Adipocyte (in vitro differentiated cells): ENCODE data around the gene LAMTOR5.
"Not testable (repeated sequence)": the region's sequence is repeated elsewhere in the genome, so short reads cannot be mapped to it uniquely, and the experiment has no call there.

Experiments
- DNase-seq: peaks from one replicate; pipeline ENCODE4 v3.0.0-alpha.2; 2015; ENCODE audit warnings: low read depth
- H3K27me3 ChIP-seq: replicated peaks from 2 replicates; pipeline ENCODE4 v1.7.0; 2013; ENCODE audit warnings: mild to moderate bottlenecking, low read length, moderate library complexity; ENCODE audit not compliant: control insufficient read depth, insufficient read depth
- H3K36me3 ChIP-seq: 2 replicates; pipeline ENCODE4 v1.7.0; 2013; ENCODE audit warnings: low read length, mild to moderate bottlenecking, moderate library complexity; ENCODE audit not compliant: control insufficient read depth, insufficient read depth, severe bottlenecking
- H3K4me1 ChIP-seq: 2 replicates; pipeline ENCODE4 v1.7.0; 2013; ENCODE audit warnings: mild to moderate bottlenecking, low read length, moderate library complexity; ENCODE audit not compliant: control insufficient read depth, insufficient read depth
- H3K4me3 ChIP-seq: 2 replicates; pipeline ENCODE4 v1.7.0; 2013; ENCODE audit warnings: mild to moderate bottlenecking, low read length, moderate library complexity
- H3K9ac ChIP-seq: 2 replicates; pipeline ENCODE4 v1.7.0; 2013; ENCODE audit warnings: mild to moderate bottlenecking, low read length, moderate library complexity
- H3K9me3 ChIP-seq: 2 replicates; pipeline ENCODE4 v1.7.0; 2013; ENCODE audit warnings: mild to moderate bottlenecking, low read length, moderate library complexity; ENCODE audit not compliant: control insufficient read depth

Gene LAMTOR5

DNA sequence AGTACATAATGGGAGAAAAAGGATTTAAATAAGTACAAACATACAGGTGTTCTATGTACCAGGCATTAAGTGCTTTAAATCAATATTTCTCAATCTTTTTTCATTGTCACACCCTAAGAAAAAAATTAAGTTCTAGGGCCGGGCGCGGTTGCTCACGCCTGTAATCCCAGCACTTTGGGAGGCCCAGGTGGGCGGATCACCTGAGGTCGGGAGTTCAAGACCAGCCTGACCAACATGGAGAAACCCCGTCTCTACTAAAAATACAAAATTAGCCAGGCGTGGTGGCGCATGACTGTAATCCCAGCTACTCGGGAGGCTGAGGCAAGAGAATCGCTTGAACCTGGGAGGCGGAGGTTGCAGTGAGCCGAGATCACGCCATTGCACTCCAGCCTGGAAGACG is 1.1 kb downstream of the LAMTOR5 start:
- Histone ChIP-seq H3K9ac (peak overlapping the region; percentile 98), H3K4me3 (peak overlapping the region; percentile 99), H3K36me3 (peaks cover 44% of the 10 kb centered on the region), H3K4me1 (peaks cover 19% of the 10 kb centered on the region)
- H3K9me3 ChIP-seq, DNase-seq, H3K27me3 ChIP-seq: not testable (repeated sequence)

DNA sequence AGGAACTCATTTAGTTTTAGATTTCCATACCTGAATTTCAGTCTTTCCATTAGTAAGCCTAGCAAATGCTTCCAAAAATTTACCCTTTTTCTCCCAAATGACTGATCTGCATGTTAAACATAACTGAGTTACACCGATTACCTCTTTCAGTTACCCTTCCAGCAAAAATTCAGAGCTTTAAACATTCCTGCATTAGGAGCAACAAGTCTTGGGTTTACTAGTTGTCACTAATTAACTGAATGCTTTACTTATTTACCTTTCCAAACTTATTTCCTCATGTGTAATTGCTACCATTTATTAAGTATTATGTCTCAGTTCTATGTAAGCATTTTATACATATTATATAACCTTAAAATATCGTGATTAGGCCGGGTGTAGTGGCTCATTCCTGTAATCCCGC is 3.1 kb downstream of the LAMTOR5 start:
- H3K27me3 ChIP-seq = no peaks in the 10 kb centered on the region
- no peaks in the 10 kb centered on the region for H3K9me3 ChIP-seq
- H3K4me3 ChIP-seq = no peak overlapping the region
- no peak overlapping the region for H3K9ac ChIP-seq
- peaks cover 63% of the 10 kb centered on the region for H3K36me3 ChIP-seq
- no peak for DNase-seq
- H3K4me1 ChIP-seq = peaks cover 19% of the 10 kb centered on the region

DNA sequence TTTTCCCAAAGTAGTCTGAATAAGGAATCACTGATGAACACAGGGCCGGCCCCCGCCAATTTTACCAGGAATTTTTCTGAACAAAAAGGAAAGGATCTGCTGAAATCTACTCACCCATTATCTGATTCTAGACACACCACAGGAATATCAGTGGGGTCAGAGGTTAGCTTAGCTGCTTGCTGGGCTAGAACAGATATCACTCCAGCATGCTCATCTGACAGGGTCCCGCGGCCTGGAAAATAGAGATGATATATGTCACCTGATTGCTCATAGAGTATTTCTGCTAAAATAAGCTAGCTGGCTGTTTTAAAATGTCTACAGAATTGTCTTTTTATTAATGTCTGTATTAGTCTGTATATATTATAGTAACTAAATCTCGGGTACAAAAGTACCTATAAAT is 3.7 kb downstream of the LAMTOR5 start:
- no peak overlapping the region for H3K4me3 ChIP-seq
- peaks cover 18% of the 10 kb centered on the region for H3K4me1 ChIP-seq
- no peak overlapping the region for H3K9ac ChIP-seq
- H3K9me3 ChIP-seq = no peaks in the 10 kb centered on the region
- DNase-seq = no peak
- H3K36me3 ChIP-seq = peaks cover 63% of the 10 kb centered on the region
- no peaks in the 10 kb centered on the region for H3K27me3 ChIP-seq

DNA sequence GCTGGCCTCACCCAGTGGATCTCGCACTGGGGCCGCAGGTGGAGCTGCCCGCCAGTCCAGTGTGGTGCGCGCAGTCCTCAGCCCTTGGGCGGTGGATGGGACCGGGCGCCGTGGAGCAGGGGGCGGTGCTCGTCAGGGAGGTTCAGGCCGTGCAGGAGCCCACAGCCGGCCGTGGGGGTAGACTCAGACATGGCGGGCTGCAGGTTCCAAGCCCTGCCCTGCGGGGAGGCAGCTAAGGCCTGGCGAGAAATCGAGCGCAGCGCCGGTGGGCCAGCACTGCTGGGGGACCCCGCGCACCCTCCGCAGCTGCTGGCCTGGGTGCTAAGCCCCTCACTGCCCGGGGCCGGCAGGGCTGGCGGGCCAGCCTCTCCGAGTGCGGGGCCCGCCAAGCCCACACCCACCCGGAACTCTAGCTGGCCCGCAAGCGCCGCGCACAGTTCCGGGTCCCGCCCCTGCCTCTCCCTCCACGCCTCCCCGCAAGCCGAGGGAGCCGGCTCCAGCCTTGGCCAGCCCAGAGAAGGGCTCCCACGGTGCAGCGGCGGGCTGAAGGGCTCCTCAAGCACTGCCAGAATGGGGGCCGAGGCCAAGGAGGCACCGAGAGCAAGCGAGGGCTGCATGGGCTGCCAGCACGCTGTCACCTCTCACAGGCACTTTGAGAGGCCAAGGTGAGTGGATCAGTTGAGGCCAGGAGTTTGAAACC is 11.1 kb downstream of the LAMTOR5 start:
- H3K4me3 ChIP-seq, H3K27me3 ChIP-seq, H3K9ac ChIP-seq, H3K9me3 ChIP-seq, DNase-seq: not testable (repeated sequence)
- Histone ChIP-seq H3K36me3 (peaks cover 24% of the 10 kb centered on the region), H3K4me1 (peaks cover 19% of the 10 kb centered on the region)

DNA sequence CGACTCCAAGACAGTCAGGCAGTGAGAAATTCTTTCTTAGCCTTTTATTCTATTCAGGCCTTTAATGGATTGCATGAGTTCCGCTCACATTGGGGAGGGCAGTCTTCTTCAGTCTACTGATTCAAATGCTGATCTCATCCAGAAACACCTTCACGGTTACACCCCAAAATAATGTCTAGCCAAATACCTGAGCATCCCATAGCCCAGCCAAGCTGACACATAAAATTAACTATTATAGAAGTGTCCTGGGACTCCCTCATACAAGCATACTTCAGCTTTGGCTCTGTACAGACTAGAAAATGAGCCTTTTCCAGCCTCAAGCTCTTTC is 13.0 kb downstream of the LAMTOR5 start:
- H3K36me3 ChIP-seq = peaks cover 6% of the 10 kb centered on the region
- no peaks in the 10 kb centered on the region for H3K9me3 ChIP-seq
- H3K27me3 ChIP-seq = no peaks in the 10 kb centered on the region
- H3K9ac ChIP-seq = no peak overlapping the region
- no peak overlapping the region for H3K4me3 ChIP-seq
- no peak for DNase-seq
- H3K4me1 ChIP-seq = peaks cover 36% of the 10 kb centered on the region

DNA sequence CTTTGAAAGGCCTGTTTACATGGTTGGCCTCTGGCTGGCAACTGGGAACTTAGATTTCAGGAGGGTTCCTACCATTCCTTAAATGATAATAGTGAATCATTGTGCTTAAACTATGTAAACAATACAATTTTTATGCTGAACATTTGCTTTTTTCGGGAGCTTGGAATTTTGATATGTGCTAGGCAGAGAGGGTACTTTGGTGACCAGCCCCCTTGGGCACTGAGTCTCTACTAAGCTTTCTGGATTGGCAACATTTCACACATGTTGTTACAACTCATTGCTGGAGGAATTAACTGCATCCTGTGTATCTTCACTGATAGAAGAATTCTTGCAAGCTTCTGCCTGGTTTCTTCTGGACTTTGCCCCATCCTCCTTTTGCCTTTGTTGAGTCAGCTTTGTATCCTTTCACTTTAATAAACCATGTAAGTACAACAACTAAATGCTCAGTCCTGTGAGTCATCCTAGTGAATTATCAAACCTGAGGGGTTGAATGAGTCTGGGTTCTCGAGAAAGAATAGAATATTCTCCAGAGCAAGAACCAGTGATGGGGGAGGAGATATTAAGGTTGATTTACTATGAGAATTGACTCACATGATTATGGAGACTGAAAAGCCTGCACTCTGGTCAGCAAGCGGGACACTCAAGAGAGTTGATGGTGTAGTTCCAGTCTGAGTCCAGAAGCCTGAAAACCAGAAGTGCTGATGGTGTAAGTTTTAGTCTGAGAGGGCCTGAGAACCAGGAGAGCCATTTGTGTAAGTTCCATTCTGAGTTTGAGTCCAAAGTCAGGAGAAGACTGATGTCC is 13.6 kb downstream of the LAMTOR5 start:
- H3K4me3 ChIP-seq = peak overlapping the region; percentile 1
- peaks cover 42% of the 10 kb centered on the region for H3K4me1 ChIP-seq
- no peaks in the 10 kb centered on the region for H3K9me3 ChIP-seq
- H3K27me3 ChIP-seq = no peaks in the 10 kb centered on the region
- H3K9ac ChIP-seq = no peak overlapping the region
- peak; percentile 69 for DNase-seq
- H3K36me3 ChIP-seq = peaks cover 5% of the 10 kb centered on the region

DNA sequence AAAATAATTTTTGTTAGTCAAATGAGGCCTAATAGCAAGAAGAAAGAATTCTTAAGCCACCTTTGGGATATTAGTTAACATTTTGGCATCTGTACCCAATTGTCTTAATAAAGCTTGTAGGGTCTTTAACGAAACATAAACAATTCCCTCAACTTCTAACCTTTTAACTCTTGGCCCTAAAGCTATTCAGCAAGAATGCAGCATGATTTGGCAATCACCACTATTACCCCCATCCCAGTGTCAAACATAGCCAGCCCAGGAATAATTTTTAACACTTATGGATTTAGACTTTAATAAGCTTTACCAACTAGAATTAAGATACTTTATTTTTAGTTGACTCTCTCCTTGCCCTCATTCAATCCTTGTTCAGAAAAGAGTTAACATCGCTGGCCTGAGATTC is 14.2 kb downstream of the LAMTOR5 start:
- H3K4me1 ChIP-seq = peaks cover 48% of the 10 kb centered on the region
- H3K4me3 ChIP-seq = peak overlapping the region; percentile 1
- no peak overlapping the region for H3K9ac ChIP-seq
- DNase-seq = no peak
- peaks cover 2% of the 10 kb centered on the region for H3K36me3 ChIP-seq
- H3K9me3 ChIP-seq = no peaks in the 10 kb centered on the region
- no peaks in the 10 kb centered on the region for H3K27me3 ChIP-seq

DNA sequence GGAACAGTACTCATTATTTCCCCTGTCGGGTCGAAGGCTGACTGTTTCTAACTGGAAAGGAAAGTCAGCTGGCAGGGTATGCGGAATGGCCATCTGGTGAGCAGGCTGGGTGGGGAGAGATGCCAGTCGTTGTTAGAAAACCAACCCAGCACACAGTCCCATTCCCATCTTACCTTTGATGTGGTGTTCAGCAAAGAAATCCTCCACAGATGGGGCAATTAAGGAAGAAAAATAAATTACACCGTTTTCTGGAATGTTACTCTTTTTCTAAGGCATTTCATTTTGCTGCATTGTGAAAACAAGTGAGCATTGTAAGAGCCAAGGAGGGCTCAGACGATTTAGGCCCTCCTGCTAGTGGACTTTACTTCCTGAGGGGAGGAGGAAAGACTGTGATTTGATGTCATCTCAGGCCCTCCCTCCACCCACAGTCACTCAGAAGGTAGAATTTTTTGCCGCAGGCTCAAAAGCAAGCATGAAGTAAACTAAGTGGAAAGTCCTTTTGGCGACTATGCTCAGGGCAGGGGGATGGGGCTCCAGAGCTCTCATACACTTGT is 16.7 kb downstream of the LAMTOR5 start, which contains the start of gene SLC16A4:
SLC16A4 (minus strand) TSS at position 335 of the 554 bp plus-strand sequence. CDS start 1,703 bp downstream, outside the sequence.
- Histone ChIP-seq H3K27me3 (no peaks in the 10 kb centered on the region), H3K4me1 (peaks cover 48% of the 10 kb centered on the region), H3K36me3 (peaks cover 11% of the 10 kb centered on the region), H3K4me3 (peak within 1 kb of the TSS; percentile 58), H3K9me3 (no peaks in the 10 kb centered on the region), H3K9ac (peak within 1 kb of the TSS; percentile 63)
- DNase-seq = peak; percentile 86

DNA sequence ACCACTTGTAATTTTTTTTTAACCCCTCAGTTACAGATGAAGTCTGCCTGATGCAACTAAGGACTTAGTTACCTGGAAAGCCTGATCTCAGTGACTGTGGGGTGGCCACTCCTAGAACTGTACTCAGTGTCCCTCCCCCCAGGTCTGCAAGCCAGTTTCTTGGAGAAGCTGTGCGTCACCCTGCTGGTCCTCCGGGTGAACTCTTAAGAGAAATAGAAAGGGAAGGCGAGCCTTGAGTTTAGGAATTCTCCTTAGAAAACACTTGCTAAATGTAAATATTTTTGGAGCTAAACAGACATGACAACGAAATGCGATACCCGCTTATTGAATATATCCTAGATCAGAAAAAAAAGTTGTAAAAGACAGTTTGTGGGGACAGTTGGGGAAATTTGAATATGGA is 17.4 kb downstream of the LAMTOR5 start:
- Histone ChIP-seq H3K36me3 (peaks cover 11% of the 10 kb centered on the region), H3K27me3 (no peaks in the 10 kb centered on the region), H3K4me1 (peaks cover 48% of the 10 kb centered on the region), H3K4me3 (peak overlapping the region; percentile 58), H3K9ac (peak overlapping the region; percentile 63), H3K9me3 (no peaks in the 10 kb centered on the region)
- DNase-seq = peak; percentile 92

DNA sequence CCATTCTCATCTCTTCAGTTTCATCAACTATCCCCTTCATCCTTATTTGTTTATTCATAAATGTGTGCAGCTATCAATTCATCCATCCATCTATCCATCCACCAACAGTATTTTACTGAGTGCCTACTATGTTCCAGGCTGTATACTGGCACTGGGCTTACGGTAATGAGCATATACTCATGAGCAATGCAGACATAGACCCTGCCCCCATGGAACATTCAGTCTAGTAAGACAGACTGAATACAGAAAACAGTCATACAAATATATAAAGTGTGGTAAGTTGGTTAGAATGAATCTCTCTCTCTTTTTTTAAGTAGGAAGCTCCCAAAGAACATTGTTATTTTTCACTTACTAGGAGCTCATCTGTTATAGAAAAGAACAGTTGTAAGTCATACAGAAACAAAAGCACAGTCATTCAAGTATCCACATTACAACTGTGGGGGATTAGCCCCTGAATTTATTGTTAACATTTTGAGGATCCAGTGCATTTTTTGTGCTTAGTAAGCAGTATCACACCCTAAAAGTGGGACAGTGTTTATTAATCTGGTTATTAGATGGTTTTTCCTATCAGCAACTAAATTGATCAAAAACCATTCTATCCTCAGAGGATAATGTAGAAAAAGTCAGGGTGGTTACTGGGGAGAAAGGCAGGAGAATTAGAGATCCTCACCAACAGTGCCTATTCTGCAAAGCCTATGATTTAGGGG is 20.3 kb downstream of the LAMTOR5 start:
- Histone ChIP-seq H3K9me3 (no peaks in the 10 kb centered on the region), H3K9ac (no peak overlapping the region), H3K27me3 (no peaks in the 10 kb centered on the region), H3K4me1 (peaks cover 44% of the 10 kb centered on the region), H3K4me3 (no peak overlapping the region), H3K36me3 (peaks cover 18% of the 10 kb centered on the region)
- no peak for DNase-seq

DNA sequence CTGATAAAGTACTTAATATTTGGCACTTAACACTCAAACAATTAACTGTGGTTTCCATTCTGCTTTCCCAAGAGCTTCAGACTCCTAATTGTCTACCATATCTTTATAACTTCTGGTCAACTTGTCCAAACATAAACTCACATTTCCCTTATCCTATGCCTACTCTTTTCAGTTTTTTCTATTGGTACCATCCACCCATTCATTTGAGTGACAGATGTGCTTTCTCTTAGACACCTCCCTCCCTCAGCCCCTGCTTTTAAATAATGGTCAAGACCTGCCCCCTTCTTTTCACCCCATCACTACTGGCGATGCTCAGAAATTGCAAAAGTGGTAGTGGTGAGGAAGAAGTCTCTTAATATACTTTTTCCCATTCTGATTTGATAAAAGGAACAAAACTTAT is 22.1 kb downstream of the LAMTOR5 start:
- no peaks in the 10 kb centered on the region for H3K27me3 ChIP-seq
- peaks cover 44% of the 10 kb centered on the region for H3K4me1 ChIP-seq
- no peak overlapping the region for H3K9ac ChIP-seq

More for the DNA sequence above, 22.1 kb downstream of the LAMTOR5 start:
- peaks cover 18% of the 10 kb centered on the region for H3K36me3 ChIP-seq
- no peak for DNase-seq
- no peak overlapping the region for H3K4me3 ChIP-seq
- H3K9me3 ChIP-seq = no peaks in the 10 kb centered on the region
